HCT116 (cell line): ENCODE measurements around the gene PRL.

ENCODE experiments used
- FOSL1 ChIP-seq: IDR thresholded peaks from 2 replicates; pipeline ENCODE4 v1.6.1; 2012; ENCODE audit warnings: low read depth
- RAD21 ChIP-seq: IDR thresholded peaks from 2 replicates; pipeline ENCODE4 v1.6.1; 2012; ENCODE audit warnings: low read depth, mild to moderate bottlenecking
- ZFX ChIP-seq: fragments of 450-650 bp; IDR thresholded peaks from 2 replicates; pipeline ENCODE4 v1.6.1; 2017
- TF ChIP-seq, protein P1 (sequence below): IDR thresholded peaks from 2 replicates; pipeline ENCODE4 v1.6.1; 2011; ENCODE audit warnings: mild to moderate bottlenecking, low read length, moderate library complexity; ENCODE audit not compliant: insufficient replicate concordance; ENCODE audit errors: extremely low read depth
- TF ChIP-seq, protein P2 (sequence below), 3 experiments: fragments of 200-600 bp in 1 of 3; sonication (generic) in 1 of 3; IDR thresholded peaks in 2 of 3; conservative IDR thresholded peaks in 1 of 3; 2 replicates each; pipeline ENCODE4 v1.5.1; 2012 to 2017; ENCODE audit warnings: low read depth in 2 of 3, low read length in 2 of 3, antibody characterized with exemption in 1 of 3, borderline replicate concordance in 1 of 3, control low read depth in 1 of 3, mild to moderate bottlenecking in 1 of 3, mixed read lengths in 1 of 3, mixed run types in 1 of 3, moderate library complexity in 1 of 3; ENCODE audit not compliant: insufficient read depth in 1 of 3

DNA sequence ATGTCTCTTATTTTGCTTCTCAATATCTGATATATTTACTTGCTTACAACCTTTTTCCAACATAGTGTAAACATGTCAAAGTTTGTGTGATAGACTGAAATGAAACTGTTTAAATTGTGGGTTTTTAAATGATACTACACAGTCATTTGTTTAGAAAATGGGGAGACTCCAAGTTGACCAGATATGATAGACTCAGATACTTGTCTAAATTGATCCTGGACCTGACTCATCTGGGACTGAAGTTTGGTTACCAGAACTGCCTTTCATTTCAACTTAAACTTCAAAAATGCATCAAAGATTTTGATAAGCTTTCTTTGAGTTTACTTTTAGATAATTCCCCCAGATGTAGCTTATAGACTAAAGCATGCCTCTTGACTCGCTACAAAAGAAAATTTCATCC is 27.0 kb upstream of the PRL start:
- TF ChIP-seq, protein P1, sequence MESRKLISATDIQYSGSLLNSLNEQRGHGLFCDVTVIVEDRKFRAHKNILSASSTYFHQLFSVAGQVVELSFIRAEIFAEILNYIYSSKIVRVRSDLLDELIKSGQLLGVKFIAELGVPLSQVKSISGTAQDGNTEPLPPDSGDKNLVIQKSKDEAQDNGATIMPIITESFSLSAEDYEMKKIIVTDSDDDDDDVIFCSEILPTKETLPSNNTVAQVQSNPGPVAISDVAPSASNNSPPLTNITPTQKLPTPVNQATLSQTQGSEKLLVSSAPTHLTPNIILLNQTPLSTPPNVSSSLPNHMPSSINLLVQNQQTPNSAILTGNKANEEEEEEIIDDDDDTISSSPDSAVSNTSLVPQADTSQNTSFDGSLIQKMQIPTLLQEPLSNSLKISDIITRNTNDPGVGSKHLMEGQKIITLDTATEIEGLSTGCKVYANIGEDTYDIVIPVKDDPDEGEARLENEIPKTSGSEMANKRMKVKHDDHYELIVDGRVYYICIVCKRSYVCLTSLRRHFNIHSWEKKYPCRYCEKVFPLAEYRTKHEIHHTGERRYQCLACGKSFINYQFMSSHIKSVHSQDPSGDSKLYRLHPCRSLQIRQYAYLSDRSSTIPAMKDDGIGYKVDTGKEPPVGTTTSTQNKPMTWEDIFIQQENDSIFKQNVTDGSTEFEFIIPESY = no peak
- TF ChIP-seq ZFX (no peak), RAD21 (no peak), FOSL1 (no peak)
- TF ChIP-seq, protein P2, sequence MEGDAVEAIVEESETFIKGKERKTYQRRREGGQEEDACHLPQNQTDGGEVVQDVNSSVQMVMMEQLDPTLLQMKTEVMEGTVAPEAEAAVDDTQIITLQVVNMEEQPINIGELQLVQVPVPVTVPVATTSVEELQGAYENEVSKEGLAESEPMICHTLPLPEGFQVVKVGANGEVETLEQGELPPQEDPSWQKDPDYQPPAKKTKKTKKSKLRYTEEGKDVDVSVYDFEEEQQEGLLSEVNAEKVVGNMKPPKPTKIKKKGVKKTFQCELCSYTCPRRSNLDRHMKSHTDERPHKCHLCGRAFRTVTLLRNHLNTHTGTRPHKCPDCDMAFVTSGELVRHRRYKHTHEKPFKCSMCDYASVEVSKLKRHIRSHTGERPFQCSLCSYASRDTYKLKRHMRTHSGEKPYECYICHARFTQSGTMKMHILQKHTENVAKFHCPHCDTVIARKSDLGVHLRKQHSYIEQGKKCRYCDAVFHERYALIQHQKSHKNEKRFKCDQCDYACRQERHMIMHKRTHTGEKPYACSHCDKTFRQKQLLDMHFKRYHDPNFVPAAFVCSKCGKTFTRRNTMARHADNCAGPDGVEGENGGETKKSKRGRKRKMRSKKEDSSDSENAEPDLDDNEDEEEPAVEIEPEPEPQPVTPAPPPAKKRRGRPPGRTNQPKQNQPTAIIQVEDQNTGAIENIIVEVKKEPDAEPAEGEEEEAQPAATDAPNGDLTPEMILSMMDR (IDR thresholded peaks at IDR 0.05 in 2 of 3, conservative IDR thresholded peaks at IDR 0.05 in 1 of 3; ENCODE audit: borderline replicate concordance in 1 of 3, insufficient read depth in 1 of 3, low read depth in 2 of 3, low read length in 2 of 3) = no peak
